CD14-positive monocyte (primary cell): ENCODE results near the gene PIGH. TPM values are rescaled to one million over a fixed set of nuclear protein-coding genes. Genes with fewer than 3 reads are reported as not detected.
A peak's percentile ranks its signal among the peaks of the same experiment; 100 is the strongest.

Experiments used
- DNase-seq, 3 donors: peaks; one replicate each; pipeline ENCODE4 v3.0.0-alpha.2; 2011 to 2022
- H2AFZ ChIP-seq: 2 replicates; pipeline ENCODE4 v1.6.0; 2012; ENCODE audit warnings: mild to moderate bottlenecking, low read depth, low read length, inconsistent platforms; ENCODE audit not compliant: insufficient read depth, poor library complexity, severe bottlenecking
- H3K27ac ChIP-seq, 2 donors: 1 replicate in 1 of 2; 2 replicates in 1 of 2; pipeline ENCODE4 v1.5.1; 2012 to 2013; ENCODE audit warnings: low read length in 2 of 2, control low read depth in 1 of 2, inconsistent platforms in 1 of 2, low read depth in 1 of 2, mild to moderate bottlenecking in 1 of 2
- H3K27me3 ChIP-seq, 2 donors: one replicate each; pipeline versions ENCODE4 v1.6.0 to v1.6.1; 2011 to 2013; ENCODE audit warnings: low read length in 2 of 2; ENCODE audit not compliant: control insufficient read depth in 2 of 2, insufficient read depth in 2 of 2
- H3K36me3 ChIP-seq, 2 donors: replicated peaks in 1 of 2; 1 replicate in 1 of 2; 2 replicates in 1 of 2; pipeline versions ENCODE4 v1.5.1 to v1.6.1; 2012 to 2013; ENCODE audit warnings: low read length in 2 of 2, control low read depth in 1 of 2, inconsistent platforms in 1 of 2, mild to moderate bottlenecking in 1 of 2; ENCODE audit not compliant: insufficient read depth in 2 of 2, control insufficient read depth in 1 of 2
- H3K4me1 ChIP-seq, 2 donors: 1 replicate in 1 of 2; 2 replicates in 1 of 2; pipeline versions ENCODE4 v1.5.1 to v1.6.1; 2012 to 2013; ENCODE audit warnings: low read length in 2 of 2, control low read depth in 1 of 2, inconsistent platforms in 1 of 2, mild to moderate bottlenecking in 1 of 2, moderate library complexity in 1 of 2; ENCODE audit not compliant: insufficient read depth in 2 of 2, control insufficient read depth in 1 of 2
- H3K4me2 ChIP-seq: replicated peaks from 2 replicates; pipeline ENCODE3; 2012; ENCODE audit warnings: low read length, moderate library complexity, mild to moderate bottlenecking; ENCODE audit not compliant: poor library complexity, severe bottlenecking; ENCODE audit errors: extremely low read depth
- H3K4me3 ChIP-seq, 3 experiments: fragments of 200-600 bp in 1 of 3; sonication (generic) in 1 of 3; replicated peaks in 1 of 3; 1 replicate in 2 of 3; 2 replicates in 1 of 3; pipeline ENCODE4 v1.5.1; 2011 to 2013; ENCODE audit warnings: low read length in 3 of 3, mild to moderate bottlenecking in 3 of 3, control low read depth in 2 of 3, low read depth in 2 of 3, inconsistent platforms in 1 of 3, moderate library complexity in 1 of 3
- H3K79me2 ChIP-seq: 2 replicates; pipeline ENCODE4 v1.6.0; 2012; ENCODE audit warnings: mild to moderate bottlenecking, control low read depth, inconsistent platforms, low read length, moderate library complexity; ENCODE audit not compliant: insufficient read depth
- H3K9ac ChIP-seq: 2 replicates; pipeline ENCODE4 v1.6.0; 2017; ENCODE audit warnings: low read length, mild to moderate bottlenecking; ENCODE audit not compliant: insufficient read depth, poor library complexity, severe bottlenecking
- H3K9me3 ChIP-seq, 2 donors: replicated peaks in 1 of 2; 1 replicate in 1 of 2; 2 replicates in 1 of 2; pipeline versions ENCODE4 v1.5.1 to v1.6.1; 2012 to 2013; ENCODE audit warnings: low read length in 2 of 2, control low read depth in 1 of 2; ENCODE audit not compliant: control insufficient read depth in 1 of 2, insufficient read depth in 1 of 2
- H4K20me1 ChIP-seq: 2 replicates; pipeline ENCODE4 v1.6.0; 2012; ENCODE audit warnings: mild to moderate bottlenecking, low read length, control low read depth, moderate library complexity; ENCODE audit not compliant: insufficient read depth
- H3K27ac Mint-ChIP-seq, 7 donors: one replicate each; pipeline ENCODE4 v1.8.0; 2020; ENCODE audit warnings: mild to moderate bottlenecking in 7 of 7, mixed read lengths in 7 of 7, moderate library complexity in 6 of 7, inconsistent platforms in 2 of 7
- H3K27me3 Mint-ChIP-seq, 3 donors: one replicate each; pipeline ENCODE4 v1.8.0; 2021 to 2022; ENCODE audit warnings: low read depth in 3 of 3, mild to moderate bottlenecking in 3 of 3, mixed read lengths in 3 of 3, moderate library complexity in 3 of 3, inconsistent platforms in 1 of 3
- H3K36me3 Mint-ChIP-seq, 2 donors: one replicate each; pipeline ENCODE4 v1.8.0; 2020; ENCODE audit warnings: mixed read lengths in 2 of 2, inconsistent platforms in 1 of 2, mild to moderate bottlenecking in 1 of 2
- H3K4me1 Mint-ChIP-seq: one replicate; pipeline ENCODE4 v1.8.0; 2020; ENCODE audit warnings: mild to moderate bottlenecking, mixed read lengths
- H3K4me3 Mint-ChIP-seq, 2 donors: one replicate each; pipeline ENCODE4 v1.8.0; 2020; ENCODE audit warnings: mild to moderate bottlenecking in 2 of 2, mixed read lengths in 2 of 2, moderate library complexity in 1 of 2
- H3K9me3 Mint-ChIP-seq, 7 donors: one replicate each; pipeline ENCODE4 v1.8.0; 2020 to 2022; ENCODE audit warnings: mixed read lengths in 7 of 7, mild to moderate bottlenecking in 6 of 7, moderate library complexity in 6 of 7, inconsistent platforms in 2 of 7
- WGBS: methylation state at CpG from one replicate; pipeline ENCODE4 v1.1.5; 2013; ENCODE audit warnings: missing lambda C conversion rate; ENCODE audit not compliant: insufficient coverage; 5-methylcytosine and 5-hydroxymethylcytosine counted together
- intact Hi-C, 2 donors: fragments of 100-400 bp; cut with micrococcal nuclease; formaldehyde crosslinking; loops; one replicate each; pipeline versions ENCODE4 v1.15.0 to v1.15.1; 2023
- polyA plus RNA-seq, 3 donors: library from polyadenylated mRNA; depleted of rRNA in 1 of 3; unstranded in 2 of 3; stranded (reverse) in 1 of 3; fragments of 300-500 nt in 2 of 3; fragments of >200 nt in 1 of 3; fragmentation: Illumina TruSeq in 2 of 3; gene quantifications; 1 replicate in 2 of 3; 2 replicates in 1 of 3; pipeline ENCODE4 v1.2.3, GENCODE V29; 2012 to 2021
- TF ChIP-seq, protein P1 (sequence below): fragments of 200-600 bp; IDR thresholded peaks from one replicate; pipeline ENCODE4 v1.8.0; 2022; ENCODE audit warnings: antibody characterized with exemption, mild to moderate bottlenecking

Gene PIGH
- polyA plus RNA-seq, 3 donors, result 14.6 to 35.5 (median 18.0) TPM

GRCh38 chr14:67554341-67554740 is 45.7 kb downstream of the PIGH start:
- no peaks in the 10 kb centered on the region for H3K27me3 ChIP-seq
- H3K4me2 ChIP-seq, result no peak overlapping the region
- no peaks in the 10 kb centered on the region for H3K4me1 ChIP-seq
- no peaks in the 10 kb centered on the region for H3K36me3 Mint-ChIP-seq
- no peak overlapping the region for H3K9ac ChIP-seq
- H3K4me3 ChIP-seq, result no peak overlapping the region
- H3K4me1 Mint-ChIP-seq, result peaks cover 6% of the 10 kb centered on the region
- H3K27ac ChIP-seq, result no peak overlapping the region
- no peak overlapping the region for H3K27ac Mint-ChIP-seq
- WGBS, result 94% methylated on average over 7 of the region's 7 CpGs
- no peaks in the 10 kb centered on the region for H3K36me3 ChIP-seq
- no peaks in the 10 kb centered on the region for H3K9me3 ChIP-seq
- no peak overlapping the region for H2AFZ ChIP-seq
- intact Hi-C loops, result no loop called here
- H3K9me3 Mint-ChIP-seq, result no peaks in the 10 kb centered on the region
- peak overlapping the region in 1 of 2 donors; percentile 12 for H3K4me3 Mint-ChIP-seq
- DNase-seq, result no peak
- TF ChIP-seq, protein P1, sequence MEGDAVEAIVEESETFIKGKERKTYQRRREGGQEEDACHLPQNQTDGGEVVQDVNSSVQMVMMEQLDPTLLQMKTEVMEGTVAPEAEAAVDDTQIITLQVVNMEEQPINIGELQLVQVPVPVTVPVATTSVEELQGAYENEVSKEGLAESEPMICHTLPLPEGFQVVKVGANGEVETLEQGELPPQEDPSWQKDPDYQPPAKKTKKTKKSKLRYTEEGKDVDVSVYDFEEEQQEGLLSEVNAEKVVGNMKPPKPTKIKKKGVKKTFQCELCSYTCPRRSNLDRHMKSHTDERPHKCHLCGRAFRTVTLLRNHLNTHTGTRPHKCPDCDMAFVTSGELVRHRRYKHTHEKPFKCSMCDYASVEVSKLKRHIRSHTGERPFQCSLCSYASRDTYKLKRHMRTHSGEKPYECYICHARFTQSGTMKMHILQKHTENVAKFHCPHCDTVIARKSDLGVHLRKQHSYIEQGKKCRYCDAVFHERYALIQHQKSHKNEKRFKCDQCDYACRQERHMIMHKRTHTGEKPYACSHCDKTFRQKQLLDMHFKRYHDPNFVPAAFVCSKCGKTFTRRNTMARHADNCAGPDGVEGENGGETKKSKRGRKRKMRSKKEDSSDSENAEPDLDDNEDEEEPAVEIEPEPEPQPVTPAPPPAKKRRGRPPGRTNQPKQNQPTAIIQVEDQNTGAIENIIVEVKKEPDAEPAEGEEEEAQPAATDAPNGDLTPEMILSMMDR, result no peak
- no peaks in the 10 kb centered on the region for H4K20me1 ChIP-seq
- H3K27me3 Mint-ChIP-seq, result peaks cover 5 to 19% (median 12%) of the 10 kb centered on the region in 3 donors
- no peaks in the 10 kb centered on the region for H3K79me2 ChIP-seq

DNA sequence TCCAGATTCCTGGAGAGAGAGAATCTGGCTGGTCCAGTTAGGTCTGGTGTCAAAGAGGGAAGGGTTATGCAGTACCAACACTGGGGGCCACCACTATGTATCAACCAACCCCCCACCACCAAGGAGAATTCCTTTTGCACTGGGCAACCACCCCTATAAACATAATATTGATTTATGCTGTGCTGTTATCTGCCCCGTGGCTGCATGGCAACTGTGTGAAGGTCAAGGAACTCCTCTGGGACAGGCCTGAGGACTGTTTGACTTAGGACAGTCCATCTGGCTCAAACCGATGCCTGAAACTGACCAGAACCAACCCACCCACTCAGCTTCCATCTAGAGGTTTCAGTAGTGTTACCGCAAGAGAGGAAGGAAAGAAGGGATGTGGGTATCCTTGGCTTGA is 46.5 kb downstream of the PIGH start:
- no peaks in the 10 kb centered on the region for H3K36me3 ChIP-seq
- DNase-seq, result no peak
- no peak overlapping the region for H3K9ac ChIP-seq
- H3K36me3 Mint-ChIP-seq, result no peaks in the 10 kb centered on the region
- H3K27me3 Mint-ChIP-seq, result peaks cover 5 to 20% (median 11%) of the 10 kb centered on the region in 3 donors
- no peak overlapping the region for H3K4me3 ChIP-seq
- H2AFZ ChIP-seq, result no peak overlapping the region
- TF ChIP-seq, protein P1, result no peak
- WGBS, result 17% methylated on average over 1 of the region's 3 CpGs
- no peaks in the 10 kb centered on the region for H3K4me1 ChIP-seq
- no peaks in the 10 kb centered on the region for H3K9me3 ChIP-seq
- peaks cover 5% of the 10 kb centered on the region for H3K4me1 Mint-ChIP-seq
- H3K4me3 Mint-ChIP-seq, result no peak overlapping the region
- H3K27ac Mint-ChIP-seq, result no peak overlapping the region
- no peak overlapping the region for H3K4me2 ChIP-seq
- H4K20me1 ChIP-seq, result no peaks in the 10 kb centered on the region
- no peak overlapping the region for H3K27ac ChIP-seq
- no peaks in the 10 kb centered on the region for H3K79me2 ChIP-seq
- no peaks in the 10 kb centered on the region for H3K9me3 Mint-ChIP-seq
- no peaks in the 10 kb centered on the region for H3K27me3 ChIP-seq
- intact Hi-C loops, result no loop called here
